Loucy (cell line): Measurements from ENCODE around the gene PLOD3.

Experiments used
- CTCF ChIP-seq: fragments of 200-600 bp; sonication (generic); conservative IDR thresholded peaks from 2 replicates; pipeline ENCODE4 v1.5.1; 2014; ENCODE audit warnings: mild to moderate bottlenecking, antibody characterized with exemption, low read length
- EZH2phosphoT487 ChIP-seq: fragments of 200-600 bp; IDR thresholded peaks from 2 replicates; pipeline ENCODE4 v1.6.1; 2018; ENCODE audit warnings: antibody characterized with exemption, mild to moderate bottlenecking, moderate library complexity, borderline replicate concordance

GRCh38 chr7:101162551-101163278 is 54.7 kb downstream of the PLOD3 start:
- TF ChIP-seq CTCF (no peak), EZH2phosphoT487 (no peak)
